Nephron progenitor cell (in vitro differentiated cells): ENCODE data around the gene SPON1.

Experiments
- DNase-seq: peaks from one replicate; pipeline ENCODE4 v3.0.0; 2021
- H3K27ac Mint-ChIP-seq: 2 replicates; pipeline ENCODE4 v1.8.0; 2021; ENCODE audit warnings: mild to moderate bottlenecking, moderate library complexity, mixed read lengths
- H3K27me3 Mint-ChIP-seq: 2 replicates; pipeline ENCODE4 v1.8.0; 2021; ENCODE audit warnings: mild to moderate bottlenecking, low read depth, mixed read lengths; ENCODE audit not compliant: poor library complexity
- H3K36me3 Mint-ChIP-seq: 2 replicates; pipeline ENCODE4 v1.8.0; 2021; ENCODE audit warnings: low read depth, mixed read lengths
- H3K4me1 Mint-ChIP-seq: 2 replicates; pipeline ENCODE4 v1.8.0; 2021; ENCODE audit warnings: mixed read lengths
- H3K4me3 Mint-ChIP-seq: 2 replicates; pipeline ENCODE4 v1.8.0; 2021; ENCODE audit warnings: mild to moderate bottlenecking, moderate library complexity, mixed read lengths
- H3K9me3 Mint-ChIP-seq: 2 replicates; pipeline ENCODE4 v1.8.0; 2021; ENCODE audit warnings: mild to moderate bottlenecking, moderate library complexity, mixed read lengths
- TF ChIP-seq, protein P1 (sequence below): fragments of 200-600 bp; sonication (generic); IDR thresholded peaks from 2 replicates; pipeline ENCODE4 v1.5.0; 2021; ENCODE audit warnings: antibody characterized with exemption

SPON1 gene

DNA sequence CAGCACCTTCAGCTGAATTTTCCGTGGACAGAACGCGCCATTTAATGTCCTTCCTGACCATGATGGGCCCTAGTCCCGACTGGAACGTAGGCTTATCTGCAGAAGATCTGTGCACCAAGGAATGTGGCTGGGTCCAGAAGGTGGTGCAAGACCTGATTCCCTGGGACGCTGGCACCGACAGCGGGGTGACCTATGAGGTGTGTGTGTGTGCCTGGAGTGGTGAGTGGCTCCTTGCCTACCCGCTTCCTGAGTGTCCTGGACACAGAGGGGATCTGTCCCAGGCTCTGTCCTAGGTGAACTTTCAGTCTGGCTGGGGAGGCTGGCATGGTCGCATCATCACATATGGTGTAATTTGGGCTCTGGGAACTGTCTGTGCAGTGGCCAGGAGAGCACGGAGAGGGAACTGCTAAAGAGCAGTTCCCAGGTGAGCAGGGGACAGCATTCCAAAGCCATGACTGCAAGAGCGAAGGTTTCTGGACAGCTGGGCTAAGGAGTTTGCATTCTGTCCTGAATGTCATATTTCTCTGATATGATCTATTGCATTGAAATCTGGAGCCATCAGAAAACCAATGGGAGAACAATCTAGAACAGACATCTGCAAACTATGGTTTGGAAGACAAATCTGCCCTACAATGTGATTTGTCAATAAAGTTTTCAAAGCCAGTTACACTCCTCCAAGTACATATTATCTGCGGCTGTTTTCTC lies 292.2 kb downstream of the SPON1 start:
- H3K4me3 Mint-ChIP-seq = no peak overlapping the region
- no peaks in the 10 kb centered on the region for H3K9me3 Mint-ChIP-seq
- no peak overlapping the region for H3K27ac Mint-ChIP-seq
- H3K36me3 Mint-ChIP-seq = peaks cover 39% of the 10 kb centered on the region
- H3K4me1 Mint-ChIP-seq = peaks cover 14% of the 10 kb centered on the region
- TF ChIP-seq, protein P1, sequence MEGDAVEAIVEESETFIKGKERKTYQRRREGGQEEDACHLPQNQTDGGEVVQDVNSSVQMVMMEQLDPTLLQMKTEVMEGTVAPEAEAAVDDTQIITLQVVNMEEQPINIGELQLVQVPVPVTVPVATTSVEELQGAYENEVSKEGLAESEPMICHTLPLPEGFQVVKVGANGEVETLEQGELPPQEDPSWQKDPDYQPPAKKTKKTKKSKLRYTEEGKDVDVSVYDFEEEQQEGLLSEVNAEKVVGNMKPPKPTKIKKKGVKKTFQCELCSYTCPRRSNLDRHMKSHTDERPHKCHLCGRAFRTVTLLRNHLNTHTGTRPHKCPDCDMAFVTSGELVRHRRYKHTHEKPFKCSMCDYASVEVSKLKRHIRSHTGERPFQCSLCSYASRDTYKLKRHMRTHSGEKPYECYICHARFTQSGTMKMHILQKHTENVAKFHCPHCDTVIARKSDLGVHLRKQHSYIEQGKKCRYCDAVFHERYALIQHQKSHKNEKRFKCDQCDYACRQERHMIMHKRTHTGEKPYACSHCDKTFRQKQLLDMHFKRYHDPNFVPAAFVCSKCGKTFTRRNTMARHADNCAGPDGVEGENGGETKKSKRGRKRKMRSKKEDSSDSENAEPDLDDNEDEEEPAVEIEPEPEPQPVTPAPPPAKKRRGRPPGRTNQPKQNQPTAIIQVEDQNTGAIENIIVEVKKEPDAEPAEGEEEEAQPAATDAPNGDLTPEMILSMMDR = no peak
- peaks cover 3% of the 10 kb centered on the region for H3K27me3 Mint-ChIP-seq
- DNase-seq = no peak

DNA sequence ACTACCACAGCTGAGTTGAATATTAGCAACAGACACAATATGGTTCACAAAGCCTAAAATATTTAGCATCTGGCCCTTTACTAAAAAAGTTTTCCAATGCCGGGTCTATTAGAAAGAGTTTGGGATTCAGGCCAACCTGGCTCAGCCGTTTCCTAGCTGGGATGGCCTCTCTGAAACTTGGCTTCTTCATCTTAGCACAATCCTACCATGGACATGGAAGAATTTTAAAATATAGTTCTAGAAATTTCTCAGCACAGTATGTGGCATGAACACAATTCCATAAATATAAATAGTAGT lies 292.7 kb downstream of the SPON1 start:
- H3K27ac Mint-ChIP-seq = no peak overlapping the region
- DNase-seq = no peak
- H3K36me3 Mint-ChIP-seq = peaks cover 44% of the 10 kb centered on the region
- TF ChIP-seq, protein P1 = no peak
- H3K27me3 Mint-ChIP-seq = peaks cover 3% of the 10 kb centered on the region
- H3K4me3 Mint-ChIP-seq = no peak overlapping the region
- peaks cover 14% of the 10 kb centered on the region for H3K4me1 Mint-ChIP-seq
- no peaks in the 10 kb centered on the region for H3K9me3 Mint-ChIP-seq

DNA sequence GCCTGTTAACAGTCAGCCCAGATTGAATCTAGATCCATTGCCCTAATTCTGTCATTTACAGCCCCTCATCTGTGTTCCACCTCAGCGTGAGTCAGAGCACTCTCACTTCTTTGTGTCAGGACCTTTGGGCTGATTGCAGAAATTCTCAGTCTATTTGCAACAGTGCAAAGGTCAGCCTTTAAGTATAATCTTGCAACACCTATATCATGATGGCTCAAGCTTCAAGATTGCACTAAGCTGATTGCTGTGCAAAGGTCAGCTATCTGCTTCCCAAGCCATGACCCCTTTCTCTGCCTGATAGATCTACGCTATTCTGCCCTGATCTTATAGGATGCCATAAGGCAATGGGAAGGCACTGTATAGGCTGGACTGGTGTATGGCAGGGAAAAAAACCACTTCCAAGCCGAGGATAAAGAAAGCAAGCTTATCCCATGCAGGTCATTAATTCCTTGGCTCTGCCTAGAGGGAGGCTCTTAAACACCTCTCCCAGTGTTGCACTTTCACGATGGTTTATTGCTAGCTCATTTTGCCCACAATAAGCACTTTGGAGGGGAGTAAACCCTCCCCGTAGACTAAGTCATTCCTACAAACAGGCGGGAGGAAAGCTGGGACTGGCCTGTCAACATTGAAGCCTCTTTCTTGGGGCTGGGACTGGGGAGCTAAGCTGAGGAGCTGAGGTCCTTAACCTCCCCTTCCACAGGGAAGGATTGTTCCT lies 295.9 kb downstream of the SPON1 start:
- peaks cover 3% of the 10 kb centered on the region for H3K27me3 Mint-ChIP-seq
- no peak overlapping the region for H3K4me3 Mint-ChIP-seq
- peaks cover 14% of the 10 kb centered on the region for H3K4me1 Mint-ChIP-seq
- DNase-seq = no peak
- peaks cover 73% of the 10 kb centered on the region for H3K36me3 Mint-ChIP-seq
- TF ChIP-seq, protein P1 = no peak
- peak overlapping the region; percentile 44 for H3K27ac Mint-ChIP-seq
- H3K9me3 Mint-ChIP-seq = no peaks in the 10 kb centered on the region

DNA sequence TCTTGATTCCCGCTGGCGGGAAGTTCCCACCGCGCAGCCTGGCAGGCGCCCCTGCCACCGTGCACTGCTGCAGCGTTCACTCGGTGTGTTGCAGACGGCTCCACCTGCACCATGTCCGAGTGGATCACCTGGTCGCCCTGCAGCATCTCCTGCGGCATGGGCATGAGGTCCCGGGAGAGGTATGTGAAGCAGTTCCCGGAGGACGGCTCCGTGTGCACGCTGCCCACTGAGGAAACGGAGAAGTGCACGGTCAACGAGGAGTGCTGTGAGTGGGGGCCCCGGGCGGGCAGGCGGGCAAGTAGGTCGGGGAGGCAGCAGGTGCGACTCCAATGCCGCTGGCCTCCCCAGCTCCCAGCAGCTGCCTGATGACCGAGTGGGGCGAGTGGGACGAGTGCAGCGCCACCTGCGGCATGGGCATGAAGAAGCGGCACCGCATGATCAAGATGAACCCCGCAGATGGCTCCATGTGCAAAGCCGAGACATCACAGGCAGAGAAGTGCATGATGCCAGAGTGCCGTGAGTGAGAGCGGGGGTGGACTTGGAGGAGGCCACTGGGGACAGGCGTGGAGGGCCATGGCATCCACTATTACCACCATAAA lies 296.8 kb downstream of the SPON1 start:
- TF ChIP-seq, protein P1 = no peak
- H3K9me3 Mint-ChIP-seq = no peaks in the 10 kb centered on the region
- peaks cover 10% of the 10 kb centered on the region for H3K4me1 Mint-ChIP-seq
- H3K27ac Mint-ChIP-seq = peak overlapping the region; percentile 51
- no peak overlapping the region for H3K4me3 Mint-ChIP-seq
- peaks cover 3% of the 10 kb centered on the region for H3K27me3 Mint-ChIP-seq
- H3K36me3 Mint-ChIP-seq = peaks cover 76% of the 10 kb centered on the region
- DNase-seq = no peak

DNA sequence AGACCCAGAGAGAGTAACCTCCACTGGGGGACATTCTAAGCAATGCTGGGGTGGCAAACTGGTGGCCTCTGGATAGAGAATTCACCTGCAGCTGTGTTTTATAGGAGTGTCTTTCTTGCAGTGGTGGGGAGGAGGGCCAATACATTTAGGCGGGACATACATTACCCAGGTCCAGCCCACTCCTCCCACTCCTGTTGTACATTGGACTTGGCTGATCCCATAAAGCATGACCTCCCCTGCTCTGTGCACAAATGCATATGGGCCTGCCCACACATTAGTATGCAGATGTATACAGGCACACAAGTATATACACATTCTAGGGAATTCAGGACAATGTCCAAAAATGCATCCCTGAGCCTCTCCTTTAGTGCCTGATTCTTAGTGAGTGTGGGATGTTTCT lies 297.4 kb downstream of the SPON1 start:
- H3K9me3 Mint-ChIP-seq = no peaks in the 10 kb centered on the region
- no peak for DNase-seq
- peaks cover 10% of the 10 kb centered on the region for H3K4me1 Mint-ChIP-seq
- peaks cover 3% of the 10 kb centered on the region for H3K27me3 Mint-ChIP-seq
- no peak overlapping the region for H3K27ac Mint-ChIP-seq
- H3K36me3 Mint-ChIP-seq = peaks cover 76% of the 10 kb centered on the region
- TF ChIP-seq, protein P1 = no peak
- H3K4me3 Mint-ChIP-seq = no peak overlapping the region
